Measurements from ENCODE around the gene CORO7.

CORO7 gene

DNA sequence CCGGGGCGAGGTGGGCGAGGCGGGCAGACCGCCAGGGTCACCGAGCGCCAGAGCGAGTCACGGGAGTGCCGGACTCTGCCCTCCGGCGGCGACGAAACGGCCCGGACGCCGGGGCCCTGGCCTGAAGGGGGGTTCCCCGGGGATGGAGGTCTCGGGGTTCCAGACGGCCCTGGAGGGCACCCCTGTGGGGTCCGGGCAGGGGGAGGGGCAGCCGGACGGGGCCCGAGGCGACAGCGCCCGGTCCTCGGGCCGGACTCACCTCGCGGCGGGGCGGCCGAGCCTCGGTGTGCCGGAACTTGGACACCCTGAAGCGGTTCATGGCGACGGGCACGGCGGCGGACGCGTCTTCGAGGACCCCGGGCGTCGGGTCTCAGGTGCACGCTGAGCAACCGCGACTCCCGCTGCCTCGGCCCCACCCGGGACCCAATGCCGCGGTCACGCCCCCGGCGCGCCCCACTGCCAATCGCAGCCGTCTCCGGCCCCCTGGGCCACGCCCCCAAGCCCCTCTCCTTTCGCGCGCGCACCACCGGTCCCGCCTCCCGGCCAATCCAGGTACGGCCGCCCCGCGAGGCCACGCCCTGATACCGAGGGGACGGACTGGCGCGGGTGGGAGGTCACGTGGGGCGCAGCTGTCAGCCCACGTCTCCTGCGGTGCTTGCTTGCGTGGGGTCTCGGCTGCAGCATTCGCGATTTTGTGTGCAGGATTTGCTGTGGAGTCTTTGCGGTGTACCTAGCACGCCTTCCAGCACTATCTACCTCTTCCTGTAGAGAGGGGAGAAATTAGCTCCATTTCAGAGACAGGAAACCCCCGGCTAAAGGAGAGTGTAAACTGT lies at the start of gene CORO7:
CORO7 (minus strand) TSS at position 397 of the 833 bp plus-strand sequence; CDS start at position 319, 78 bp downstream.
- DNase-seq (peak; percentile 99), ATAC-seq (peak; percentile 88)

GRCh38 chr16:4463522-4464163 lies 47.2 kb upstream of the CORO7 start:
- ATAC-seq: no peak
- DNase-seq: no peak

- DNase-seq: no peak
- no peak for ATAC-seq
Observed at GRCh38 chr16:4461250-4462085, 45.1 kb upstream of the CORO7 start.

DNA sequence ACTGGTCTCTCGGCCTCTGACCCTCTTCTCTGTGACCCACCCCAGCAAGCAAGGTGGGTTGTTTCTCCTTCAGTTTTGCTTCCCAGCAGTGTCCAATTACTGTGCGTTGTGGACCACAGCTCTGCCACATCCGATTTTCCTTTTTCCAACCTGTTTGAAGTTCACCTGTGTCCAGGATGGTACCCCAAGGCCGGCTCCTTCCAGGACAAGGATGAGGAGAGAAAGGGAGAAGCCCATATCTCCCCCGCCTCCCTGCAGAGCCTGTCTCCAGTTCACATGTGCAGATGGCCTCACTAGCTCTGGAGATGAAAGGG lies 44.5 kb upstream of the CORO7 start:
- ATAC-seq (no peak), DNase-seq (no peak)

- no peak for DNase-seq
- ATAC-seq: no peak
Observed at GRCh38 chr16:4455951-4456350, 39.6 kb upstream of the CORO7 start.

GRCh38 chr16:4455081-4455480 lies 38.7 kb upstream of the CORO7 start:
- DNase-seq (no peak), ATAC-seq (no peak)

DNA sequence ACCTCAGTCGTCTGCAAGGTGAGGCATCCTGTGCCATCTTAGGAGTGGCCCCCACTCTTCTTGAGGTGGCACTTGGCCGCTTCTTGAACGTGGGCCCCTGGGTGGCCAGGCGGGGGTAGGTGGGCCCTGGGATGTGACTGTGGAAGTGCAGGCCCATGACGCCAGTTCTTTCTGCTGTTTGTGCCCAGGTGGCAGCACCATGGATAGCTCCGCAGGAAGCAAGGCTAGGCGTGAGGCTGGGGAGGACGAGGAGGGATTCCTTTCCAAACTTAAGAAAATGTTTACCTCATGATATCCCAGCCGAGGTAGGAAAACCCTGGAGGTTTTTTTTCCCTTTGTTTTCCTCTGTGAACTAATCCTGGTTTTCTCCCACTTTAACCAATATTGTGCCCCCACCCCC lies 38.2 kb upstream of the CORO7 start:
- ATAC-seq: no peak

GRCh38 chr16:4452674-4453073 lies 36.3 kb upstream of the CORO7 start:
- DNase-seq: no peak
- ATAC-seq: no peak

More for the DNA sequence above, 38.2 kb upstream of the CORO7 start:
- DNase-seq: no peak

DNA sequence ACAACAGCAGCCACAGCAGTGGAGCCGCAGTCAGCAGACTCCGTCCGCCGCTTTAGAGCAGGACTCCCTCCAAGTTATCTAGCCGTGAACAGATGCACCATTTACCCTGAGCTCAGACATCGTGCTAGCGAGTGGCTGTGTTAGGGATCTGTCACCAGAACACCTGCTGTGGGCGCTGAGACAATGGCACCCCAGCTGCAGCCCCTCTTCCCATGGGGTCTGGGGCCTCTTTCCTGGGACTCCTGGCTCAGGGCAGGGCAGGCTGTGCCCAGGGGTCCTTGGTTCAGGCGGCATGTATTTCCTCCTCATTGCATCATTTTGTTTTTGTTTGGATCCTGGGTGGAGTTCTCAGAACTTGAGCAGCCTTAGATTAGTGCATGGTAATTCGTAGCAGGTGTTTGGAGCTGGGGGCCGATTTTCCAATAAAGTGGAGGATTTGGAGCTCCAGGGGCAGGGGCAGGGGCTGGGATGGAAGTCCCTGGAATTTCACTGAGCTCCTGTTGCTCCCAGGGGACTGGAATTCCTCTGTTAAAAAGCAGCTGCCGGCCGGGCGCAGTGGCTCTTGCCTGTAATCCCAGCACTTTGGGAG lies 34.6 kb upstream of the CORO7 start:
- no peak for ATAC-seq

GRCh38 chr16:4450430-4450829 lies 34.0 kb upstream of the CORO7 start:
- ATAC-seq (no peak), DNase-seq (no peak)

More for the DNA sequence above, 34.6 kb upstream of the CORO7 start:
- no peak for DNase-seq

- no peak for ATAC-seq
- DNase-seq: no peak
Observed at GRCh38 chr16:4443986-4444385, 27.6 kb upstream of the CORO7 start.

GRCh38 chr16:4443271-4443670 lies 26.9 kb upstream of the CORO7 start:
- DNase-seq: no peak
- no peak for ATAC-seq

- ATAC-seq: no peak
- DNase-seq: no peak
Observed at GRCh38 chr16:4442371-4442770, 26.0 kb upstream of the CORO7 start.

- ATAC-seq (no peak), DNase-seq (no peak)
Observed at GRCh38 chr16:4437366-4437765, 21.0 kb upstream of the CORO7 start.

- DNase-seq: no peak
- no peak for ATAC-seq
Observed at GRCh38 chr16:4435337-4436067, 19.1 kb upstream of the CORO7 start.

DNA sequence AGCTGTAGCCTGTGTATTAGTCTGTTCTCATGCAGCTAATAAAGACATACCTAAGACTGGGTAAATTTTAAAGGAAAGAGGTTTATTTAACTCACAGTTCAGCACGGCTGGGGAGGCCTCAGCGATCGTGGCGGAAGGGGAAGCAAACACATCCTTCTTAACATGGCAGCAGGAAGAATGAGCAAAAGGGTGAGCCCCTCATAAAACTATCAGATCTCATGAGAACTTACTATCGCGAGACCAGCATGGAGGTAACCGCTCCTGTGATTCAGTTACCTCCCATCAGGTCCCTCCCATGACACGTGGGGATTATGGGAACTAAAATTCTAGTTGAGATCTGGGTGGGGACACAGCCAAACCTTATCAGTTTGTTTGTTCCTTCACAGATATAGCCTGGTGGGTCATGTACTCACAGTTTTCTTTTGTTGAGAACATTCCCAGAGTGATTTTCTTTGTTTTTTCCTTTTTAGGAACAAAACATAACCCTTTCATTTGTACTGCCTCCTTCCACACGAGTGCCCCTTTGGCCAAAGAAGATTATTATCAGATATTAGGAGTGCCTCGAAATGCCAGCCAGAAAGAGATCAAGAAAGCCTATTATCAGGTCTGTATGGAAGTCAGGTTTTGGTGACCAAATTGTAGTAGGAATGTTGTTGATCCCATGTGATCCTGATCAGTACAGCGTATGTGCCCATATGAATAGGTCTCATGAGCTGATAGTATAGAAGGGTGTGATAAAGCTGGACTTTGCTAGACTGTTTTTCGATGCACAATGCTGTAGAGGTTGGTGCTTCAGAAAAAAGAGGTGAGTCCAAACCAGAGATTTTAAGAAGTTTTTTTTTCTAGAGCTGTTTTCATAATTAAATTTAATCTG lies 17.8 kb upstream of the CORO7 start:
- ATAC-seq: no peak
- no peak for DNase-seq

GRCh38 chr16:4433228-4433627 lies 16.8 kb upstream of the CORO7 start:
- no peak for ATAC-seq
- no peak for DNase-seq

DNA sequence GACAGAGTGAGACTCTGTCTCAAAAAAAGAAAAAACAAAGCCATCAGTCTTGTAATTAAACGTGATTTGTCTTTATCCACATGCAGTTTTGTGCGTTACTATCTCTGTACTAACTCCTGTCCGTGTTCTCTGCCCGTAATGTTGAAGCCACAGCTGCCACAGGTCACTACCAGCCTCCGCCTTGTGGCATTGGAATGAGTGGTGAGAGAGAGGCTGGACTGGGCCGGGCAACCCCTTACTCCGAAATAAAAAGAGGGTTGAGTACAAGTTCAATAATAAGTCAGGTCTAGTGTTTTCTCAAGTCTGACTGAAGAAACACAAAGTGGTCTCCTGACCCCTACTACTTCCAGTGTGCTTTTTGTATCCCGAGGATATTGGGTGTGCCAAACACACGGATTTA lies 14.6 kb upstream of the CORO7 start:
- no peak for ATAC-seq
- DNase-seq: no peak

GRCh38 chr16:4428500-4428899 lies 12.1 kb upstream of the CORO7 start:
- no peak for ATAC-seq
- DNase-seq: no peak

GRCh38 chr16:4426722-4427372 lies 10.5 kb upstream of the CORO7 start:
- no peak for ATAC-seq
- no peak for DNase-seq
